ENCODE data around the gene FAM174B.

FAM174B gene

GRCh38 chr15:92664178-92664900, 8.8 kb upstream of the FAM174B start:
- DNase-seq = no peak

- DNase-seq = no peak
These were observed 7.8 kb upstream of the FAM174B start for GRCh38 chr15:92663250-92663951.

GRCh38 chr15:92662762-92663161, 7.2 kb upstream of the FAM174B start:
- DNase-seq = no peak

GRCh38 chr15:92661956-92662355, 6.4 kb upstream of the FAM174B start:
- DNase-seq = no peak

GRCh38 chr15:92661069-92661468, 5.5 kb upstream of the FAM174B start:
- no peak for DNase-seq

- DNase-seq = no peak
These were observed 1.9 kb upstream of the FAM174B start for GRCh38 chr15:92657486-92657885.

- DNase-seq = no peak
These were observed 514 bp upstream of the FAM174B start for GRCh38 chr15:92656089-92656488.

- no peak for DNase-seq
These were observed 913 bp downstream of the FAM174B start for GRCh38 chr15:92654662-92655061.

- peak in 6 of 51 donors; percentile 6 to 40 (median 18) for DNase-seq
These were observed 1.6 kb downstream of the FAM174B start for GRCh38 chr15:92653836-92654539.

- no peak for DNase-seq
These were observed 2.2 kb downstream of the FAM174B start for GRCh38 chr15:92653366-92653765.

GRCh38 chr15:92652576-92652966, 3.0 kb downstream of the FAM174B start:
- no peak for DNase-seq

GRCh38 chr15:92651877-92652575, 3.5 kb downstream of the FAM174B start:
- no peak for DNase-seq

- no peak for DNase-seq
These were observed 4.6 kb downstream of the FAM174B start for GRCh38 chr15:92650966-92651365.

GRCh38 chr15:92650256-92650655, 5.3 kb downstream of the FAM174B start:
- DNase-seq = peak in 2 of 51 donors; percentile 9 to 11

- DNase-seq = no peak
These were observed 7.2 kb downstream of the FAM174B start for GRCh38 chr15:92648190-92648875.

- DNase-seq = no peak
These were observed 8.0 kb downstream of the FAM174B start for GRCh38 chr15:92647467-92648163.

GRCh38 chr15:92646216-92646615, 9.4 kb downstream of the FAM174B start:
- DNase-seq = no peak

- DNase-seq = no peak
These were observed 9.8 kb downstream of the FAM174B start for GRCh38 chr15:92645731-92646130.

GRCh38 chr15:92645051-92645631, 10.4 kb downstream of the FAM174B start:
- DNase-seq = no peak
